Activated gamma-delta T cell (primary cell): Measurements from ENCODE around the gene SLC2A1.
A peak's percentile ranks its signal among the peaks of the same experiment; 100 is the strongest.

Source experiments
- DNase-seq: peaks from one replicate; lab custom pipeline; 2025; lab: John Stamatoyannopoulos, UW

SLC2A1 gene

GRCh38 chr1:42960566-42961311, 2.1 kb upstream of the SLC2A1 start:
- DNase-seq, result no peak

- no peak for DNase-seq
Observed at GRCh38 chr1:42960122-42960390, 1.4 kb upstream of the SLC2A1 start.

- DNase-seq, result peak; percentile 60
Observed at GRCh38 chr1:42957880-42958487, 684 bp downstream of the SLC2A1 start.

- no peak for DNase-seq
Observed at GRCh38 chr1:42957229-42957879, 1.3 kb downstream of the SLC2A1 start.

- DNase-seq, result no peak
Observed at GRCh38 chr1:42956739-42957138, 1.9 kb downstream of the SLC2A1 start.

- no peak for DNase-seq
Observed at GRCh38 chr1:42955311-42956063, 3.2 kb downstream of the SLC2A1 start.

- no peak for DNase-seq
Observed at GRCh38 chr1:42953182-42954180, 5.2 kb downstream of the SLC2A1 start.

DNA sequence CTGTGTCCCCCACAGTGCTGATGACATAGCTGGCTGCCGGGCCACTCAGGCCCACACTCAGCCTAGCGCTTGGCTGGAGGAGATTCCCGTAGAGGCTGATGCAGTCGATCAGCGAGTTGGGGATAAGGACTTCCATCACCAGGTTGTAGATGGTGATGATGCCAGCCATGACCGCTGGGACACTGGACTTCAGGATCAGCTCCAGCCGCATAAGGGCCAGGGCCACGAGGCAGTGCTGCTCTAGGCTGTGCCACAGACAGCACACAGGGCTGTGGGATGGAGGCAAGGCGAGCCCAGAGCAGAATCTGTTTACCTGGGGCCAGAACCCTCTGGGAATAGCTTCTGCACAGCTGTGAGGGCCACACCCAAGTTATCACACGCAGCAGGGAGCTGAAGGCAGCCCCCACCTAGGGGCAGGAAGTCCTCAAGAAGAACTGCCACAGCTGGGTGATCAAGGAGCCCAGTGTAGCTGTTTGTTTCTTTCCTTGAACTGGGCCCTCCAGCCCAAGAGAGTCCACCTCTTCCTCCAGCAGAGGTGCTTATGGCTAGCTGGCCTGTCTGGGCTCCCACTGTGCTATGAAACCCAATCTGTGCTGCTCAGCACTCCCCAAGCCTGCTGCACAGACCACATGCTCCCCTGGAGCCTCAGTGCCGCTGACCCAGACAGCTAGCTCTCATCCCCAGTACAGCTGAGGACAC, 6.2 kb downstream of the SLC2A1 start:
- no peak for DNase-seq

GRCh38 chr1:42951588-42951987, 7.1 kb downstream of the SLC2A1 start:
- DNase-seq, result no peak

- no peak for DNase-seq
Observed at GRCh38 chr1:42950116-42950481, 8.6 kb downstream of the SLC2A1 start.

- no peak for DNase-seq
Observed at GRCh38 chr1:42949312-42950115, 9.2 kb downstream of the SLC2A1 start.

- DNase-seq, result no peak
Observed at GRCh38 chr1:42947965-42948732, 10.5 kb downstream of the SLC2A1 start.

DNA sequence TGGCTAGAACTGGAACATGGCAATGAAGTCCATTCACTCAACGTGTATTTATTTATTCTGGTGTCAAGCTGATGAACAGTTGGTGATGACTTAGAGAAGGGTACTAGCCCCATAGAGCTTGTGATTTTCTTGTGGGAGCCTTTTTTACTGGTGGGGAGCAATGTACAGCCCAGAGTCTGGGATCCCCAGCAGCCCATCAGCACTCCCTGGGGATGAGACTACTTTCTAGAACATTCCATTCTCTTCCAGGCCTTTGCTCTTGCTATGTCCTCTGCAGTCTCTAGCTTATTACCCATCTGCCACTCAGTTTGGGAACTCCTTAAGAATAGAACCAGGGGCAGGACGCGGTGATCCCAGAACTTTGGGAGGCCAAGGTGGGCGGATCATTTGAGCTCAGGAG, 11.6 kb downstream of the SLC2A1 start:
- no peak for DNase-seq

- DNase-seq, result no peak
Observed at GRCh38 chr1:42946120-42946898, 12.4 kb downstream of the SLC2A1 start.

DNA sequence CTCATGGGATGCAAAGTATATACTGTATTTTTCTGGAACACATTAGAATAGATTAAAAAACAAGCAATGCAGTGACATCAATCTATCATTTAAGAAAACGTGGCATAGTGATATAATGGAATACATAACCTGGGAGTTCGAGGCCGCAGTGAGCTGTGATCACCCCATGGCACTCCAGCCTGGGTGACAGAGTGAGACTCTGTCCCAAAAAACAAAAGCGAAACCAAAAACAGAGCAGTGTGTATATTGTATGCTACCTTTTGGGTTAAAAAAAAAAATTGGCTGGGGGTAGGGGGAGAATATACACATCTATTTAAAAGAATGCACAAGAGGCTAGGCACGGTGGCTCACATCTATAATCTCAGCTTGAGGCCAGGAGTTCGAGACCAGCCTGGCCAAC, 13.5 kb downstream of the SLC2A1 start:
- no peak for DNase-seq

GRCh38 chr1:42944246-42944928, 14.3 kb downstream of the SLC2A1 start:
- no peak for DNase-seq

DNA sequence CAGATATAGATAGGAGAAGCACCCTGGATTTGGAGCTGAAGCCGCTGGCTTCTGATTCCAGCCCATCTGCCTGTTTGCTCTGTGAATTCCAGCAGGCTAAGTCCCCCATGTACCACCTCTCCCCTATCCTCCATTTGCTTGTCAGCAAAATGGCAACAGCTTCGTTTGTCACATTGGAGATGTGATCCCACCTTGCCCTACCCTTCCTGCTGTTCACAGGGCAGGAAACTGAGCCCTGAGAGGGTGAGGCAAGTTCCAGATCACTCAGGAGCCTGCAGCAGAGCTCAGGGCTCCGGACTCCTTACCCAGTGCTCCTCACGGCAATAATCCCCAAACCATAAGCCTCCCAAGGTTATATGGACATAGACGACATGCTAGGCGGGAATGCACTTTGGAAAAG, 14.9 kb downstream of the SLC2A1 start:
- no peak for DNase-seq

- DNase-seq, result no peak
Observed at GRCh38 chr1:42943166-42943565, 15.5 kb downstream of the SLC2A1 start.
